SJSA1 (cell line): ENCODE results near the gene EPHB1. TPM values are rescaled to one million over a fixed set of nuclear protein-coding genes. Genes with fewer than 3 reads are reported as not detected.

Experiments used
- DNase-seq, 2 experiments: peaks; one replicate each; pipeline ENCODE4 v3.0.0-alpha.2; 2015 to 2020; ENCODE audit warnings: low spot score in 2 of 2, low read depth in 1 of 2
- H3K27ac ChIP-seq: fragments of 250-450 bp; sonication (Bioruptor Pico); 2 replicates; pipeline ENCODE4 v1.5.1; 2020; ENCODE audit warnings: mild to moderate bottlenecking, moderate library complexity
- H3K27me3 ChIP-seq: fragments of 250-450 bp; sonication (Bioruptor Pico); replicated peaks from 2 replicates; pipeline ENCODE4 v1.5.1; 2020; ENCODE audit warnings: mild to moderate bottlenecking, moderate library complexity
- H3K36me3 ChIP-seq: fragments of 250-450 bp; sonication (Bioruptor Pico); 2 replicates; pipeline ENCODE4 v1.5.1; 2020; ENCODE audit warnings: mild to moderate bottlenecking
- H3K4me1 ChIP-seq: fragments of 250-450 bp; sonication (Bioruptor Pico); replicated peaks from 2 replicates; pipeline ENCODE4 v1.6.1; 2021; ENCODE audit warnings: mild to moderate bottlenecking
- H3K4me3 ChIP-seq: fragments of 250-450 bp; sonication (Bioruptor Pico); 2 replicates; pipeline ENCODE4 v1.5.1; 2020; ENCODE audit warnings: mild to moderate bottlenecking
- H3K9me3 ChIP-seq: fragments of 250-450 bp; sonication (Bioruptor Pico); replicated peaks from 2 replicates; pipeline ENCODE4 v1.5.1; 2020; ENCODE audit warnings: mild to moderate bottlenecking
- total RNA-seq: library from RNA; depleted of rRNA; stranded (reverse); fragments of >200 nt; shearing (Covaris generic); gene quantifications from 2 replicates; pipeline ENCODE4 v1.2.3, GENCODE V29; 2014

Gene EPHB1
- total RNA-seq, 1 experiment from 2014 or later = not detected

DNA sequence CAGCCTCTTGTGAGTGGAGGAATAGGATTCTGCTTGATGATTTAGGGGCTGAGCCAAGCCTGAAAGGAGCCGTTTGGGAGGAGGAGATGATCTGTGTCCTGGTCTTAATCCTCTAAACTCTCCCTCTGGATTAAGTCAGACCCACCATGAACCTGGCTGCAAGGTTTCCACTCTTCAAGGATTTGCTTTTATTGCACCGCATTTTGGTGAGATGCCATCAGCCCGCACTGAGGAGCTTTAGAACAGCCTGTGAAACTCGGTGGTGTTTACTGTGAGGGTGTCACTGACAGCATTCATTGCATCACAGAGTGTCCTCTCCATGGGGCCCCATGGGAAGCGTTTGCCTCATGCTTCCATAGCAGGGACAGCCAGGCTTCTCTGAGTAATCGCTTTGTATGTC, 59.2 kb downstream of the EPHB1 start:
- H3K36me3 ChIP-seq = no peaks in the 10 kb centered on the region
- no peak overlapping the region for H3K4me3 ChIP-seq
- no peak overlapping the region for H3K27ac ChIP-seq
- no peaks in the 10 kb centered on the region for H3K27me3 ChIP-seq
- no peaks in the 10 kb centered on the region for H3K9me3 ChIP-seq
- H3K4me1 ChIP-seq = no peaks in the 10 kb centered on the region
- no peak for DNase-seq

DNA sequence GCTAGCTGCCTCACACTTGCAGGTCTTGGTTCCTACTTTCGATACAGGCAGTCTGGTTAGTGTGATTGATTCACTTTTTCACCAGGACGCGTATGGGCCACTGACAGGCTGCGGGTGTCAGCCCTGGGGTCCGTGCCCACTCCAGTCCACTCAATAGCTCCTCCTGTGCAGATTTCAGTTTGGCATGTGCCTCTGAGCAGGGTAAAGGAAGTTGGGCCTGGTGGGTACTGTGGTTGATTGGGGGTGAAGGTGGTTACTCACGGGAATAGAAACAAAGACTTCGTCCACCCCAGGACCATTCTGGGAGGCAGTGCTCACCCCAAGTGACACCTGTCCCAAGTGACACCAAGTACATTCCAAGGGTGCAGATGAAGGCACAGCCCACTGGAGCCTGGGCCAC, 62.3 kb downstream of the EPHB1 start:
- no peaks in the 10 kb centered on the region for H3K4me1 ChIP-seq
- H3K27ac ChIP-seq = no peak overlapping the region
- H3K4me3 ChIP-seq = no peak overlapping the region
- no peaks in the 10 kb centered on the region for H3K27me3 ChIP-seq
- no peaks in the 10 kb centered on the region for H3K36me3 ChIP-seq
- H3K9me3 ChIP-seq = no peaks in the 10 kb centered on the region
- no peak for DNase-seq

DNA sequence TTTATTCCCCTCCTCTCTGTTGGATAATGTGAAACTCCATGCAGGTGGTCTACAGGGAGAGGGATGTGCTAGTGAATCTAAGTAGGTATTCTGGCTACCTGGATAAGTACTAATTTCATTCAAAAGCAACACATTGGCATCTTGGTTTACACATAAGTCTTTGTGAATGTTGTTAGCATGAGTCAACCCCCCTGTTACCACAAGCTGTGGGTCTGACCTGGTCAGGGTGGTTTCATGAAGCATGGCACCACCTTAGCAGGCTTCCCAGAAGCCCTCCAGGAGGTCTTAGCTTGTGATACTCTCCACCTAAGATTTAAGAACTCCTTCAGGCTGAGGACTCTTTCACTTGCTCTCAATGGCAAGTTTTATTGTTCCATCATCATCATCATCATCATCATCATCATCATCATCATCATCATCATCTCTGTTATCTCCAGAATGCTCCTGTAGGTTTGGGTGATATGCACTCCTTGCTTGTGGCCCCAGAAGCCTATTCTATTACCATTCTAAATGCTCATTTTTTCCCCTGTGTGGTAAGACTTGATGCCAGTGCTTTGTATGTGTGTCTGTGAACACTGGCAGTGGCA, 62.8 kb downstream of the EPHB1 start:
- DNase-seq = no peak
- Histone ChIP-seq H3K9me3 (no peaks in the 10 kb centered on the region), H3K4me3 (no peak overlapping the region), H3K27me3 (no peaks in the 10 kb centered on the region), H3K4me1 (no peaks in the 10 kb centered on the region), H3K36me3 (no peaks in the 10 kb centered on the region), H3K27ac (no peak overlapping the region)

DNA sequence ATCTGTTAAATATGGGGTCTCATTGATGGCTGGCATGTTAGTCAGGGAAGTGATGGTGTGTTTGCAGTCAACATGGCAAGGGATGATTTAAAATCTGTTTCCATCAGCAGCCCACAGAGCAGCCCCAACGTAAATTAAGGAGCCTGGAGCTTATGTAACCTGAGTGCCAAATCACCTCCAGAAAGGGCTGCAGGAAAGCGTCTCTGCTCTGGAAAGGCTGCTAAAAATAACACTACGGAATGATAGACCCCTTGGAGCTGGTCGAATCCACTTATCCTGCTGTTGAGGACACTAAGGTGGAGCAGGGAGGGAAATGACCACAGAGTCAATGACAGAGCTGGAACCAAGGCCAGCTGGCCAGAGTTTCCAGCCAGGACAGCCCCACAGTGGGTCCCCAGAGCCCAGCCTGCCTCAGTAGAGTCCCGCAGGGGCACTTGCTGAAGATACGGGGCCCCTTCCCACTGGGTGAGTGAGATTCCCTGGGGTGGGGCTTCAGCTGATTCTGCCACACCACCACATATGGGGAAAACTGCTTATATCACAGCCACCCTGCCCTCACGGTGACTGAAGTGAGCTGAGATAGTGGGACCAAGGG, 63.5 kb downstream of the EPHB1 start:
- Histone ChIP-seq H3K27ac (no peak overlapping the region), H3K36me3 (no peaks in the 10 kb centered on the region), H3K27me3 (no peaks in the 10 kb centered on the region), H3K4me1 (no peaks in the 10 kb centered on the region), H3K4me3 (no peak overlapping the region), H3K9me3 (no peaks in the 10 kb centered on the region)
- no peak for DNase-seq

DNA sequence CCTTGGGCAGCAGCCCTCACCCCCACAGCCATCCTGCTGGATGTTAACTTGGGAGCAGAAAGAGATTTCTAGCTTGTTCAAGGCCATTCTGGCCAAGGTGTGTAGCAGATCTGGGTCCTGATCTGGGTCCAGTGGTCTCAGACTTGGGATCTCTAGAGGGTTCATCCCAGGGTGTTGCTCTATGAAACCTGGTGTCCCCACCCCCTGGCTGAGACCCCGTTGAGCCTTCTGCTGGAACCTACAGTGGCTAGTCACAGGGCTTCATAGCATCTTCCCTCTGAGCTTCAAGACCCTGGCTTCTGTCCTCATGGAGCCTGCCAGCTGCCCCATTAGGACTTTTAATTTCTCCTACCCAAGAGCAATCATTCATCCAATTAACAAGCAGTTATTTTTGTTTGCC, 64.3 kb downstream of the EPHB1 start:
- Histone ChIP-seq H3K27ac (no peak overlapping the region), H3K4me3 (no peak overlapping the region), H3K9me3 (no peaks in the 10 kb centered on the region), H3K27me3 (no peaks in the 10 kb centered on the region), H3K4me1 (no peaks in the 10 kb centered on the region), H3K36me3 (no peaks in the 10 kb centered on the region)
- DNase-seq = no peak

DNA sequence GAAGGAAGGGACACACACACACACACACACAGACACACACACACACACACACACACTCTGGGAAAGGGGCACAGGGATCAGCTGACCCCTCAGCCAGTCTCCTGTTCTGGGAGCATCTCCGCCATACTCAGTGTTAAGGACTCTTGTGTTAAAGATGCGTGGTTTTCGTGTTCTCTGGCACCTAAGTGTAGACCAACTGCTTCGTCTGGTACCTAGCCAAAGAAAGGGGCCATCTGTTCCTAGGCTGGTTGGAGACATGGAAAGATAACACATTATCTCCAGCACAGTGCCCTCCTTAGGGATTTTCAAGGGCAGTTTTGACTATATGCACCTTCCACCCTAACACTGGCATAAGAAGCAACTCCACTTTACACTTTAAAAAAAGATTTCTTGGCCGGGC, 65.1 kb downstream of the EPHB1 start:
- no peak for DNase-seq
- no peak overlapping the region for H3K4me3 ChIP-seq
- no peaks in the 10 kb centered on the region for H3K9me3 ChIP-seq
- no peaks in the 10 kb centered on the region for H3K27me3 ChIP-seq
- H3K4me1 ChIP-seq = no peaks in the 10 kb centered on the region
- no peaks in the 10 kb centered on the region for H3K36me3 ChIP-seq
- H3K27ac ChIP-seq = no peak overlapping the region

DNA sequence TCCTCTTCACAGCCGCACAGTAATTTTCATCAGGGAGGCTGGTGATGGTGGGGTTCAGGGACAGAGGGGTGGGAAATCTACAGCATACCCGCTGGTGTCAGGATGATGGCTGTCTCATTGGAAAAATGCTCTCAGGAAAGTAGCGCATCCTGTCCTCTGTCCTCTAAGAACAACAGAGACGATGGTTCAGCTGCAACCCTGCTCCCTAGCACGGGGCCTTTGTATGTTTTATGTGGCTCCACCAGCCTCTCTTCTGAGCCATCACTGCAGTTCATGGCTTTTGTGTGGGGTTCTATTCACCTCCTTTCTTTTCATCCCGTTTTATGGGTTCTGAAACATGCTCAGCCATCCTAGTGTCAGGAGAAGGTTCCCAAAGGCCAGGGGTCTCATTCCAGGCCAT, 68.9 kb downstream of the EPHB1 start:
- Histone ChIP-seq H3K27ac (no peak overlapping the region), H3K4me1 (no peaks in the 10 kb centered on the region), H3K9me3 (no peaks in the 10 kb centered on the region), H3K27me3 (no peaks in the 10 kb centered on the region), H3K36me3 (no peaks in the 10 kb centered on the region), H3K4me3 (no peak overlapping the region)
- no peak for DNase-seq

DNA sequence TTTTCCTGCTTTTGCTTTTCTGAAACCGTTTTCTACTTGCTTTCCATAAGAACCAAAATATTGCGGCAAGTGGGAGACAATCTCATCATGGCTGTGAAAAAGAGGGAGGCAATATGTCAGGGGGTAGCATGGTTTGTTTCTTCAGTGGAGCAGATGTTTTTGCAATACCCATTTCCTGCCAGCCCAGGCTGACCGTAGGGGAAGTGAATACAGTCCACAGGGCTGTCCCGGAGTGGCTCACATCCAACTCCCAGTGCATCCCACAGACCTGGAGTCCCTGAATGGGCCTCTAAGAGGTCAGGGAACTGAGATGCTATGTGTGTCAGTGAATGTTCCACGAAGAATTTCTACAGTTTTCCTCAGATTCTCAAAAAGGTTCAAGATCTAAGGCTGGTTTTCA, 69.6 kb downstream of the EPHB1 start:
- no peak for DNase-seq
- no peak overlapping the region for H3K4me3 ChIP-seq

DNA sequence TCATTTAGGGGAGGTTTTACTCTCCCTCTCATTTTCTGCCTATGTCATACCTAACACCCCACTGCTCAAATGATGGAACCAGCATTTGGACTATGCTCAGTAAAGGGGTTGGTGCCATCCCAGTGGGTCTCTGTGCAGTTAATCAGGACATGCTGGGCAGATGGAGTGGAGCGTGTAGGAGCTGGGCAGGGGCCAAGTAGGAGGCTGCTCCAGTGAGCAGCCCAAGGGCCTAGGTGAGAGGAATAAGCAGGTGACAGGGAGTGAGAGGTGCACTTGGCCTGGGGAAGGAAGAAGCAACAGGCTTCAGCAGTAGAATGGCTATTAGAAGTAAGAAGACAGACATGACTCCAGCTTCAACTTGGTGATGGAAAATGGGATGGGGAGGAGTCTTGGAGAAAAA, 72.2 kb downstream of the EPHB1 start:
- Histone ChIP-seq H3K27me3 (no peaks in the 10 kb centered on the region), H3K4me3 (no peak overlapping the region), H3K4me1 (no peaks in the 10 kb centered on the region), H3K36me3 (no peaks in the 10 kb centered on the region), H3K9me3 (no peaks in the 10 kb centered on the region), H3K27ac (no peak overlapping the region)
- DNase-seq = no peak

More for the DNA sequence above, 69.6 kb downstream of the EPHB1 start:
- H3K4me1 ChIP-seq = no peaks in the 10 kb centered on the region
- H3K27me3 ChIP-seq = no peaks in the 10 kb centered on the region
- H3K36me3 ChIP-seq = no peaks in the 10 kb centered on the region
- H3K27ac ChIP-seq = no peak overlapping the region
- no peaks in the 10 kb centered on the region for H3K9me3 ChIP-seq

DNA sequence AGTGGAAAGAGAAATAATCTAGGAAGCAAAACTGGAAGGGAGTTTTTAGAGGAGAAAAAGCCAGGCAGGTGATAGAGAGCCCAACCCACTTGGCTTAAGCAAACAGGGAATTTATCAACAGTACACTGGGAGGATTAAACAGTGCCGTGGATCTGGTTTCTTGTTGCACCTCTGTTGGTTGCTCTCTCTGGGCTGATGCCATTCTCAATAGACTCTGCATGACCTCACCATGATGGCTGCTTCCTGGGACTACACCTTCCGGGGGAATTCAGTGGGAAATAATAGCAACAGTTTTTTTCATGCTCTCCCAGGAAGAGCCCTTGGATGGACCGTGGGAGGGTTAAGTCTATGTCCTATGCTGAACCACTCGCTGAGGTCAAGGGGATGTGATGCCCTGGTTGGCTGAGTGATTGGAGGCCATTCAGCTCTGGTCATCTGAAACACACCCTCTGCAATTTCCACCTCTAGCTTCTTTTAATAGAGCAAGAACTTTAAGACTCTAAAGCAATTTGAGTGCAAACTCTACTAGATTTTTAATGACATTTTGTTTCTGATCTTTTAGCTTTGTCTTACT, 74.2 kb downstream of the EPHB1 start:
- H3K4me3 ChIP-seq = no peak overlapping the region
- no peak for DNase-seq
- H3K36me3 ChIP-seq = no peaks in the 10 kb centered on the region
- H3K9me3 ChIP-seq = no peaks in the 10 kb centered on the region
- H3K27me3 ChIP-seq = peaks cover 3% of the 10 kb centered on the region; the same call in 1 of the 2 replicates
- no peaks in the 10 kb centered on the region for H3K4me1 ChIP-seq
- no peak overlapping the region for H3K27ac ChIP-seq

DNA sequence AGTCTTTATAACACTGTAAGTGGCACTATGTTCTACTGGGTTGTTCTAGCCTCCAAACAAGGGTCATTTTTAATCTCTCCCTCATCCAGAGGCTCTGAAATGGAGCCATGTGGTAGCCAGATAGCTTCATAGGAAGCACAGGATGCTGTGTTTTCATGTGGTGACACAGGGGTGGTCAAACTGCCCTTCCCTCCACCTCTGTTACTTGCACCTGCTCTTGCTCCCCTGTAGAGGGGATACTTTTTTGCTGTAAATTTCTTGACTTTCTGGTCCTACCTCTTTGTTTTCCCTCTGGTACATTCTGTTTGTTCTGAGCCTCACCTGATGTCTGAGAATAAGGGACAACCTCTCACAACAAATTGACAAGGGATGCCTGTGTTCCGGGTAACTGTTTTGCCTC, 76.8 kb downstream of the EPHB1 start:
- H3K36me3 ChIP-seq = no peaks in the 10 kb centered on the region
- H3K4me3 ChIP-seq = no peak overlapping the region
- no peak overlapping the region for H3K27ac ChIP-seq
- H3K9me3 ChIP-seq = no peaks in the 10 kb centered on the region
- peaks cover 3% of the 10 kb centered on the region; the same call in 1 of the 2 replicates for H3K27me3 ChIP-seq
- no peaks in the 10 kb centered on the region for H3K4me1 ChIP-seq
- no peak for DNase-seq

DNA sequence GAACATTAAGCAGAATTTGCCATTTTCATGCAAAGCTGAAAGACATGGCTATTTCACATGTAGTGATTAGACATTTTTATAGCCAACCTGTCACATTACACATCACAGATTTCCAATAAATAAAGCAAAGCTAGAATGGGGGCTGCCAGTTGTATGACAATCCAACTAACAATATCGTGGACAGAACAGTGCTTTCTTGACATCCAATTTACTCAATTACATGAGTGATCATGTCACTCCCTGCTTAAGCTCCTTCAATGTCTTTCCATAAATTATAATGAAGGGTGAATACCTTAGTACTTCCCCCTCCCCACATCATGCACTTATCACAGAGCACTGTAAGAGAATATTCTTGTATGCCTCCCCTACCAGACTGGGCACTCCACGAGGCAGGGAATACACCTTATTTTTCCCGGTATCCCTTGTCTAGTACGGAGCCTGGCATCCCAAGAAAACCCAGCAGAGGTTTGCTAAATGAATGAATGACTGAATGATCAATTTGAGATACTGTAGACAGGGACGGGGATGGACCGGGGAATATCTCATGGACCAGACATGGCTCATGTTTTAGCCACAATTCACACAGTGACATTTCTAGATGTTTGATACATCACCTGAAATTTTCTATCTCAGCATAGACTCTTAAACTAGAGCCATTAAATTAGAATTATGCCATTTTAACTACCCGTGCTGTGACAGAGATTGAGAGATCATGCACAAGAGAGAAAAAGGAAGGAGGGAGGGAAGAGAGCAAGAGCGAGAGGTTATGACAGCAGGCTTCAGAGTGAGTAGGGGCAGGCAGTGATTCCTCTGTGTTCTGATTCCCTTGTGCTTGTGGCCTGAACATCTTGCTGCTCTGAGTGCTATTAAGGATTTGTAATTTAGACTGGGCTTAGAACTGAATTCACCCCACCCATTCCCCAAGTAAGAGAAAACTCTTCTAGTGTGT, 77.7 kb downstream of the EPHB1 start:
- Histone ChIP-seq H3K27me3 (peaks cover 3% of the 10 kb centered on the region; the same call in 1 of the 2 replicates), H3K36me3 (no peaks in the 10 kb centered on the region), H3K4me1 (no peaks in the 10 kb centered on the region), H3K27ac (no peak overlapping the region), H3K4me3 (no peak overlapping the region), H3K9me3 (no peaks in the 10 kb centered on the region)
- DNase-seq = no peak

DNA sequence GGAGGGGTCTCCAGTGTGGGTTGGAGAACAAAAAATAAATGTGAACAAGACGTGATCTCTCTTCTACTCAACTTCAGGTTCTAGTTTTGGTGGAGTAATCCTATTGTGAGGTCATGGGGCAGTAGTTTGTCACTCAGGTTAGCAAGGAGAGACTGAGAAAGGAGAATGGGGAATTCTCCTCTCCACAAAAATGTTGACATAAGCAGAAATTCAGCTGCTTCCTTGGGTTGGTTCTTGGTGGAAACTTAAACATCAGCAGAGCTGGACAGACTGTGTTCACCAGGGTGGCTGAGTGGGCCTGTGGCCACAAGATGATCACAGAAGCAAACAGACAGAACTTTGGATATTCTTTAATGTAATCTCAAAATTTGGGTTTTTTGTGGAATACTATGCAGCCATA, 78.7 kb downstream of the EPHB1 start:
- DNase-seq = no peak
- no peaks in the 10 kb centered on the region for H3K4me1 ChIP-seq
- no peaks in the 10 kb centered on the region for H3K9me3 ChIP-seq
- H3K4me3 ChIP-seq = no peak overlapping the region
- no peak overlapping the region for H3K27ac ChIP-seq
- H3K36me3 ChIP-seq = no peaks in the 10 kb centered on the region
- peaks cover 3% of the 10 kb centered on the region; the same call in 1 of the 2 replicates for H3K27me3 ChIP-seq
